Vagina (tissue), 2 donors: ENCODE measurements around the gene TRIM46.

ENCODE experiments used
- POLR2AphosphoS5 ChIP-seq, 2 donors: sonication (generic); formaldehyde crosslinking; IDR thresholded peaks; one replicate each; pipeline ENCODE4 v1.9.0; 2017; ENCODE audit warnings: antibody characterized with exemption in 2 of 2, mild to moderate bottlenecking in 2 of 2, low read depth in 1 of 2; ENCODE audit not compliant: insufficient read depth in 1 of 2
- TF ChIP-seq, protein P1 (sequence below), 3 experiments: fragments of 450-650 bp in 2 of 3; fragments of 200-600 bp in 1 of 3; sonication (generic) in 1 of 3; IDR thresholded peaks; one replicate each; pipeline ENCODE4 v1.5.1; 2017 to 2019; ENCODE audit warnings: antibody characterized with exemption in 3 of 3, mild to moderate bottlenecking in 2 of 3, moderate library complexity in 2 of 3

DNA sequence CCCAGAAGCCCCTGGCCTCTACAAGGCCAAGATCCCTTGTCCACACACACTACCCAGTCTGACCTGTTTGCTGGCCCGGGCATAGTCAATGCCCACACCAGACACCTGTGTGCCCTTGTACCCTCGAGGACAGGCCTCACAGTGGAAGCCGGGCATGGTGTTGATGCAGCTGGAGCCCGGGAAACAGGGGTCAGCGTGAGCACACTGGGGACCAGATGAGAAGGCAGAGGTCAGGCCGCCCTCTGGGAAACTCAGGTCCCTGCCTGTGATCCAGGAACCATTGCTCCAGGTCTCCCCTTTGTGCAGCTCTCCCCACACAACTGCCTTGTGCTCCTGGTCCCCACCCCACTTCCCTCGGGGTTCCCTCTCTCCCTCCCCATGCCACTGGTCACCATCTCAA, 28.5 kb downstream of the TRIM46 start:
- TF ChIP-seq, protein P1, sequence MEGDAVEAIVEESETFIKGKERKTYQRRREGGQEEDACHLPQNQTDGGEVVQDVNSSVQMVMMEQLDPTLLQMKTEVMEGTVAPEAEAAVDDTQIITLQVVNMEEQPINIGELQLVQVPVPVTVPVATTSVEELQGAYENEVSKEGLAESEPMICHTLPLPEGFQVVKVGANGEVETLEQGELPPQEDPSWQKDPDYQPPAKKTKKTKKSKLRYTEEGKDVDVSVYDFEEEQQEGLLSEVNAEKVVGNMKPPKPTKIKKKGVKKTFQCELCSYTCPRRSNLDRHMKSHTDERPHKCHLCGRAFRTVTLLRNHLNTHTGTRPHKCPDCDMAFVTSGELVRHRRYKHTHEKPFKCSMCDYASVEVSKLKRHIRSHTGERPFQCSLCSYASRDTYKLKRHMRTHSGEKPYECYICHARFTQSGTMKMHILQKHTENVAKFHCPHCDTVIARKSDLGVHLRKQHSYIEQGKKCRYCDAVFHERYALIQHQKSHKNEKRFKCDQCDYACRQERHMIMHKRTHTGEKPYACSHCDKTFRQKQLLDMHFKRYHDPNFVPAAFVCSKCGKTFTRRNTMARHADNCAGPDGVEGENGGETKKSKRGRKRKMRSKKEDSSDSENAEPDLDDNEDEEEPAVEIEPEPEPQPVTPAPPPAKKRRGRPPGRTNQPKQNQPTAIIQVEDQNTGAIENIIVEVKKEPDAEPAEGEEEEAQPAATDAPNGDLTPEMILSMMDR (IDR thresholded peaks at IDR 0.05) = no peak
- TF ChIP-seq POLR2AphosphoS5 (IDR thresholded peaks at IDR 0.05; ENCODE audit: insufficient read depth in 1 of 2, low read depth in 1 of 2) = no peak
